HG02798 (cell line): ENCODE measurements around the gene RIMS3.
"Not testable (repeated sequence)": the region's sequence is repeated elsewhere in the genome, so short reads cannot be mapped to it uniquely, and the experiment has no call there.

Experiments
- ATAC-seq: cut with Tn5 transposase; IDR thresholded peaks from one replicate; pipeline ENCODE4 v1.9.1; 2021; ENCODE audit warnings: mild to moderate bottlenecking; ENCODE audit not compliant: unreplicated experiment, poor library complexity

RIMS3 gene

DNA sequence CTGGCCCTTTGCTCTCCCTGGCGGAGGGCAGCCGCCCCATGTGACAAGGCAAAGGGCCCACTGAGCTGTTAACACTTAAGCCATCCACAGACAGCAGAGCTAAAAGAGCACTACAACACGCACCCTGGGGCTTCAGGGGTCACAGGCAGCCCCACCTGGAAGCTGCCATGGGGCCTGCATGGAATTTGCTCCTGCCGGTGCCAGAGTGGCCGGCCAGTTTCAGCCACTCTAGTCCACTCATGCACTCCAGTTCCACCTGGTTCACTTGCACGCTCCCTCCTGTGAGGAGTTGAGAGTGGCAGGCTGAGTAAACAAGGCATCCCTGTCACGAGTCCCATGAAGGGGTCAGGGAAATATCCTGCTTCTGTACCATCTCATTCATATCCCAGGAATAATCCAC lies 55.3 kb downstream of the RIMS3 start:
- no peak for ATAC-seq

DNA sequence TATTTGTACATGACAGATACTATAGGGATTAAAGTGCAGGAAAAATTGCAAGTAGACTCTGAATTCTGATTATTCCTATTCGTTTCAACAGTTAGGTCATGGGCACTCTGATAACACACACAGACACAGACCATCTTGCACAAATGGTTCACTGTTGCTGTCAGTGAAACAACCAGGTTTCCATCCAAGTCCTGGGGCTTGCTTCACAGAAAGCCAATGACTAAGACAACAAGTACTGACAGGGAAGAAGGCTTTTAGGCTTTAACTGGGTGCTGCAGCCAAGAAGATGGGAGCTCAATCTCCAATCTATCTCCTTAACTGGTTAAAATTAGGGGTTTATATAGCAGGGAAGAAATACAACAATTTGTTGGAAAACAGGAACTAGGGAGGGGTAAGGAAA lies 57.6 kb downstream of the RIMS3 start:
- no peak for ATAC-seq

DNA sequence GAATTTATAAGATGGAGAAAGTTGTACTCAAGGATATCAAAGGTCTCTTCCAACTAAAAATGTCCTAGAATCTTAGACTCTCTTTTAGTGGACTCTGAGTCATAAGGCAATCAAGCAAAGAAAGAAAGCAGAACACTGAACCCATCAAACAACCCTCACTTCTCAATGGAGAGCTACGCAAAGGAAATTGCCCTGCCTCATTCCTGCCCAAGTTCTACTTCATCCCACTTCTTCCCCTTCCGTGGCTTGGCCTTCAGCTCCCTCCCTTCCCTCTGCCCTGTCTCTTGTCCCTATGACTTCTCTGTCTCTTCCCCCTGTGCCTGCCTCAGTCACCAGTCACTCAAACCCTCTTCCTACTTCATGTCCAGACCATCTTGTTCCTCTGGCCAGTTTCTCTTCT lies 58.5 kb downstream of the RIMS3 start:
- ATAC-seq, result no peak

GRCh38 chr1:40606194-40606593 lies 59.3 kb downstream of the RIMS3 start:
- ATAC-seq, result no peak

GRCh38 chr1:40599926-40600325 lies 65.6 kb downstream of the RIMS3 start:
- no peak for ATAC-seq

GRCh38 chr1:40595623-40596022 lies 69.9 kb downstream of the RIMS3 start:
- no peak for ATAC-seq

DNA sequence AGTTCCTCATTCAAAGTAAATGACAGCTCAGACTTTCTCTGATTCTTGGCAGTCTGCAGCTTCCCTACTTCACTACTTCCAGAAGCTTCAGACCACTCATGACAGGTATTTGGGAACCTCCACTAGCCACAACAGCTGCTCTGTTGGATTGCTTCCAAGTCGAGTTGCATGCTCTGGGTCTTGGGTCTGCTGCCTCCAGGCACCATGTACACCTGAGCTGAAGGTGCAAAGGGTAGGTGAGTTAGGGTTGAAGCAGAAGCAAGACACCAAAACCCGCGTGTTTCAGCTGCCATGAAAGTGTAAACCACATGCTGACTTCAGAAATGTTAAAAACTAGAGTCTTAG lies 71.3 kb downstream of the RIMS3 start:
- ATAC-seq, result no peak

GRCh38 chr1:40593449-40594186 lies 71.9 kb downstream of the RIMS3 start:
- ATAC-seq, result no peak

- ATAC-seq, result no peak
These were observed 73.2 kb downstream of the RIMS3 start for GRCh38 chr1:40592107-40592803.

DNA sequence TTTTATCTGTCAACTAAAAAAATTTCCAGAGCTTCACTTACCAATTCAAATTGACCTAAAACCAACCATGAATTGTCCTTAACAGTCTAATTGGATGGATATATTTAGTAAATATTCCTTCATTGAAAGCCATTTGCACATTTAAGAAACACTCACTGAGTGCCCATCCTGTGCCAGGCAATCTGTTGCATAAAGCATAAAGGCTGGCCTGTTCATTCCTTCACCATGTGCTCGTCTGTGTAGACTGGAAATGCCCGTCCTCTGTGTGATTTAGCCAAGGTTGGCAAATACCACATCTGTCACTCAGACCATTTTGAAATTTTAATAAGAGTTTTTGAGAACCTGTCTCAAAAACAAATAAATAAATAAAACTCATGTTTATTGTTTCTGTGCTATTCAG lies 76.9 kb downstream of the RIMS3 start:
- no peak for ATAC-seq

GRCh38 chr1:40583980-40584379 lies 81.5 kb downstream of the RIMS3 start:
- no peak for ATAC-seq

GRCh38 chr1:40582116-40582515 lies 83.4 kb downstream of the RIMS3 start:
- no peak for ATAC-seq

DNA sequence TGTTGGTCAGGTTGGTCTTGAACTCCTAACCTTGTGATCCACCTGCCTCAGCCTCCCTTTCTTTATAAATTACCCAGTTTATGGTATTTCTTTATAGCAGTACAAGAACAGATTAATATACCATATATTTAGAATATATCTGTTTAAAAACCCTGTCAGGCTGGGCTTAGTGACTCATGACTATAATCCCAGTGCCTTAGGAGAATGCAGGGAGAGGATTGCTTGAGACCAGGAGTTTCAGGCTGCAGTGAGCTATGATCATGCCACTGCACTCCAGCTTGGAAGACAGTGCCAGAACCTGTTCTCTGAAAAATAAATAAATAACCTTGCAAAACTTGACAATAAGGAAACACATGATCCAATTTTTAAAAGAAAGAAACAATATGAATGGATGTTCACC lies 90.1 kb downstream of the RIMS3 start:
- ATAC-seq, result no peak

- ATAC-seq, result not testable (repeated sequence)
These were observed 90.7 kb downstream of the RIMS3 start for GRCh38 chr1:40574805-40575204.
